GM10266 (cell line): Measurements from ENCODE around the gene INSIG1.

ENCODE experiments used
- DNase-seq: peaks from one replicate; pipeline ENCODE4 v3.0.0; 2012; ENCODE audit errors: extremely low spot score
- CTCF ChIP-seq: IDR thresholded peaks from 2 replicates; pipeline ENCODE4 v1.5.1; 2012; ENCODE audit warnings: mild to moderate bottlenecking, low read depth; ENCODE audit not compliant: control insufficient read depth, insufficient read depth; ENCODE audit errors: missing control alignments

The INSIG1 gene

GRCh38 chr7:155339474-155339873 lies 41.8 kb downstream of the INSIG1 start:
- no peak for DNase-seq
- TF ChIP-seq CTCF: no peak

GRCh38 chr7:155340071-155340531 lies 42.4 kb downstream of the INSIG1 start:
- no peak for TF ChIP-seq CTCF

GRCh38 chr7:155340721-155341120 lies 43.0 kb downstream of the INSIG1 start:
- no peak for DNase-seq
- TF ChIP-seq CTCF: no peak

More at GRCh38 chr7:155340071-155340531, 42.4 kb downstream of the INSIG1 start:
- no peak for DNase-seq

- no peak for TF ChIP-seq CTCF
- DNase-seq: no peak
Measured at GRCh38 chr7:155341463-155341983, 43.8 kb downstream of the INSIG1 start.

- DNase-seq: no peak
- no peak for TF ChIP-seq CTCF
Measured at GRCh38 chr7:155342313-155342712, 44.6 kb downstream of the INSIG1 start.

GRCh38 chr7:155343150-155343549 lies 45.5 kb downstream of the INSIG1 start:
- TF ChIP-seq CTCF: no peak
- no peak for DNase-seq

GRCh38 chr7:155343661-155344121 lies 46.0 kb downstream of the INSIG1 start:
- DNase-seq: no peak
- TF ChIP-seq CTCF: no peak
